A549 (cell line): Measurements from ENCODE around the gene KHNYN. TPM values are rescaled to one million over a fixed set of nuclear protein-coding genes. Genes with fewer than 3 reads are reported as not detected.

Experiments used
- ATAC-seq, 2 experiments: fragments of 200-7000 bp in 1 of 2; fragments of >200 bp in 1 of 2; cut with Nextera tagmentation in 1 of 2; cut with Tn5 transposase in 1 of 2; 3 replicates each; pipeline versions ENCODE4 v1.8.0 to v1.9.1; 2018 to 2020; ENCODE audit warnings: mild to moderate bottlenecking in 1 of 2, moderate library complexity in 1 of 2
- CTCF ChIA-PET: fragments of 300-600 bp; sonication (Branson Sonifier 250); formaldehyde crosslinking; extraction: SDS; loops from one replicate; lab custom pipeline; 2021; ENCODE audit warnings: antibody characterized with exemption, inconsistent platforms; lab: Yijun Ruan, JAX
- POLR2A ChIA-PET: fragments of 350-600 bp; formaldehyde crosslinking; extraction: SDS; loops from one replicate; lab custom pipeline; 2021; ENCODE audit warnings: antibody characterized with exemption, inconsistent platforms; lab: Yijun Ruan, JAX
- DNase-seq, 2 experiments: peaks; one replicate each; pipeline versions ENCODE4 v3.0.0 to v3.0.0-alpha.2; 2011 to 2016; ENCODE audit warnings: low read depth in 1 of 2, low spot score in 1 of 2
- FAIRE-seq: peaks from 2 replicates; lab custom pipeline; 2011; peaks lifted over from hg19 to GRCh38; lab: Jason Lieb, UNC
- H3K27ac ChIP-seq, 2 experiments: fragments of >200 bp; sonication (Bioruptor Twin); formaldehyde crosslinking; 3 replicates each; pipeline ENCODE4 v1.5.1; 2016 to 2017
- H3K4me1 ChIP-seq: fragments of >200 bp; sonication (Bioruptor Twin); formaldehyde crosslinking; 3 replicates; pipeline ENCODE4 v1.6.1; 2016
- H3K4me2 ChIP-seq: fragments of >200 bp; sonication (Bioruptor Twin); formaldehyde crosslinking; 3 replicates; pipeline ENCODE4 v1.6.1; 2016
- H3K4me3 ChIP-seq: fragments of >200 bp; sonication (Bioruptor Twin); formaldehyde crosslinking; 3 replicates; pipeline ENCODE4 v1.5.1; 2016
- H3K9me3 ChIP-seq: fragments of >200 bp; sonication (Bioruptor Twin); formaldehyde crosslinking; 3 replicates; pipeline ENCODE4 v1.6.1; 2016
- BHLHE40 ChIP-seq: IDR thresholded peaks from 2 replicates; pipeline ENCODE4 v1.6.1; 2012; ENCODE audit warnings: low read depth, low read length, inconsistent platforms
- CBX8 ChIP-seq: fragments of 200-600 bp; sonication (generic); IDR thresholded peaks from 2 replicates; pipeline ENCODE4 v1.6.1; 2016
- CHD2 ChIP-seq: fragments of 150-350 bp; IDR thresholded peaks from 2 replicates; pipeline ENCODE4 v1.6.1; 2014; ENCODE audit warnings: low read length; ENCODE audit not compliant: partially characterized antibody
- EHF ChIP-seq: fragments of 250-450 bp; sonication (Bioruptor Pico); IDR thresholded peaks from 2 replicates; pipeline ENCODE4 v1.5.0; 2020; ENCODE audit warnings: mild to moderate bottlenecking
- EHMT2 ChIP-seq: fragments of 200-600 bp; sonication (generic); IDR thresholded peaks from 2 replicates; pipeline ENCODE4 v1.6.1; 2016; ENCODE audit warnings: antibody characterized with exemption, low read depth, mild to moderate bottlenecking, moderate library complexity
- EP300 ChIP-seq, 2 experiments: fragments of >200 bp; sonication (Bioruptor Twin); formaldehyde crosslinking; IDR thresholded peaks; 2 replicates in 1 of 2; 3 replicates in 1 of 2; pipeline ENCODE4 v1.6.1; 2016 to 2017
- FOSB ChIP-seq: fragments of 250-450 bp; sonication (Bioruptor Pico); IDR thresholded peaks from 2 replicates; pipeline ENCODE4 v1.5.0; 2020; ENCODE audit warnings: mild to moderate bottlenecking, moderate library complexity
- FOSL2 ChIP-seq, 2 experiments: fragments of 450-650 bp in 1 of 2; fragments of >200 bp in 1 of 2; sonication (Bioruptor Twin) in 1 of 2; formaldehyde crosslinking; IDR thresholded peaks; 2 replicates each; pipeline versions ENCODE4 v1.5.0 to v1.6.1; 2016 to 2020; ENCODE audit warnings: mild to moderate bottlenecking in 1 of 2, moderate library complexity in 1 of 2
- HES2 ChIP-seq: fragments of >200 bp; sonication (Bioruptor Twin); formaldehyde crosslinking; IDR thresholded peaks from 2 replicates; pipeline ENCODE4 v1.6.1; 2016
- HMGXB4 ChIP-seq: fragments of 250-450 bp; sonication (Bioruptor Pico); IDR thresholded peaks from 2 replicates; pipeline ENCODE4 v1.5.0; 2021; ENCODE audit warnings: mild to moderate bottlenecking, moderate library complexity, borderline replicate concordance
- HOXA7 ChIP-seq: fragments of 250-450 bp; sonication (Bioruptor Pico); IDR thresholded peaks from 2 replicates; pipeline ENCODE4 v1.5.0; 2020; ENCODE audit warnings: mild to moderate bottlenecking, moderate library complexity
- HOXB5 ChIP-seq: fragments of 250-450 bp; sonication (Bioruptor Pico); IDR thresholded peaks from 2 replicates; pipeline ENCODE4 v1.5.0; 2020; ENCODE audit warnings: mild to moderate bottlenecking, moderate library complexity
- JUNB ChIP-seq: fragments of >200 bp; sonication (Bioruptor Twin); formaldehyde crosslinking; IDR thresholded peaks from 2 replicates; pipeline ENCODE4 v1.6.1; 2016
- KDM1A ChIP-seq: fragments of 200-600 bp; sonication (generic); IDR thresholded peaks from 2 replicates; pipeline ENCODE4 v1.6.1; 2016; ENCODE audit warnings: low read depth, mild to moderate bottlenecking
- POLR2A ChIP-seq: IDR thresholded peaks from 2 replicates; pipeline ENCODE4 v1.6.1; 2012; ENCODE audit warnings: mild to moderate bottlenecking, low read length
- RNF2 ChIP-seq: fragments of 200-600 bp; sonication (generic); IDR thresholded peaks from 2 replicates; pipeline ENCODE4 v1.6.1; 2016; ENCODE audit warnings: low read depth, mild to moderate bottlenecking, antibody characterized with exemption, moderate library complexity, borderline replicate concordance
- SMC3 ChIP-seq: fragments of >200 bp; sonication (Bioruptor Twin); formaldehyde crosslinking; IDR thresholded peaks from 3 replicates; pipeline ENCODE4 v1.6.1; 2018; ENCODE audit warnings: inconsistent platforms
- TFCP2L1 ChIP-seq: fragments of 250-450 bp; sonication (Bioruptor Pico); IDR thresholded peaks from 2 replicates; pipeline ENCODE4 v1.5.0; 2021; ENCODE audit warnings: mild to moderate bottlenecking
- ZC3H11A ChIP-seq: fragments of 450-650 bp; IDR thresholded peaks from 2 replicates; pipeline ENCODE4 v1.6.1; 2014; ENCODE audit warnings: antibody characterized with exemption, mild to moderate bottlenecking
- WGBS: methylation state at CpG from one replicate; pipeline ENCODE4 v1.1.6; 2017; ENCODE audit errors: missing lambda C conversion rate; 5-methylcytosine and 5-hydroxymethylcytosine counted together
- polyA plus RNA-seq, 4 experiments: library from polyadenylated mRNA; depleted of rRNA in 3 of 4; stranded (reverse); fragments of >200 nt; fragmentation: RNase III in 1 of 4; extraction: RNeasy Plus Mini Kit Qiagen cat#74134 plus additional on column Dnase treatment in 1 of 4; gene quantifications; 2 replicates in 3 of 4; 3 replicates in 1 of 4; pipeline ENCODE4 v1.2.3, GENCODE V29; 2011 to 2017
- TF ChIP-seq, protein P1 (sequence below): fragments of 450-650 bp; IDR thresholded peaks from 2 replicates; pipeline ENCODE4 v1.6.1; 2014; ENCODE audit warnings: antibody characterized with exemption
- TF ChIP-seq, protein P2 (sequence below): IDR thresholded peaks from 2 replicates; pipeline ENCODE4 v1.6.1; 2012
- TF ChIP-seq, protein P3 (sequence below): fragments of 150-350 bp; IDR thresholded peaks from 2 replicates; pipeline ENCODE4 v1.6.1; 2014; ENCODE audit warnings: low read depth, mild to moderate bottlenecking, low read length

Gene KHNYN
- polyA plus RNA-seq, 2 of the 4 experiments (the other 2 are of a cell fraction): 19.0 to 26.4 TPM

DNA sequence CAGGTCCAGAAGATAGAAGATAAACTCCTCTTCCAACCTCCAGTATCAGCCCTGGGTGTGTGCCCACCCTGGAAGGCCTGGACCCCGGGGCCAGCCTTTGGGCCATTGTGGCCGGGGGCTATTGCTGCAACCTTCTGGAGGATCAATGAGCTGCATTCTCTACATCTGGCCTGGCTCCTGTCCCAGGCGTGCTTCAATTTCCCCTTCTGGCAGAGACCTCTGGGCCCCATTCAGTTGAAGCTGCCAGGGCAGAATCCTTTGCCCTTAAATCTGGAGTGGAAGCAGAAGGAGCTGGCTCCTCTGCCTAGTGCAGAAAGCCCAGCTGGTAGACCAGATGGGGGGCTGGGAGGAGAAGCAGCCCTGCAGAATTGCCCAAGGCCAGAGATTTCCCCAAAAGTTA, 21.0 kb upstream of the KHNYN start:
- TF ChIP-seq ZC3H11A: no peak
- TF ChIP-seq POLR2A: no peak
- no peak for TF ChIP-seq TFCP2L1 (CRISPR knock-in tag)
- no peak for TF ChIP-seq CHD2
- TF ChIP-seq KDM1A: no peak
- TF ChIP-seq FOSB (CRISPR knock-in tag): no peak
- TF ChIP-seq BHLHE40: no peak
- no peak for TF ChIP-seq EHF (CRISPR knock-in tag)
- no peak for TF ChIP-seq CBX8
- no peak for TF ChIP-seq HES2
- no peak for TF ChIP-seq HOXB5 (CRISPR knock-in tag)
- TF ChIP-seq EHMT2: no peak
- TF ChIP-seq, protein P1, sequence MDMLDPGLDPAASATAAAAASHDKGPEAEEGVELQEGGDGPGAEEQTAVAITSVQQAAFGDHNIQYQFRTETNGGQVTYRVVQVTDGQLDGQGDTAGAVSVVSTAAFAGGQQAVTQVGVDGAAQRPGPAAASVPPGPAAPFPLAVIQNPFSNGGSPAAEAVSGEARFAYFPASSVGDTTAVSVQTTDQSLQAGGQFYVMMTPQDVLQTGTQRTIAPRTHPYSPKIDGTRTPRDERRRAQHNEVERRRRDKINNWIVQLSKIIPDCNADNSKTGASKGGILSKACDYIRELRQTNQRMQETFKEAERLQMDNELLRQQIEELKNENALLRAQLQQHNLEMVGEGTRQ: no peak
- no peaks in the 10 kb centered on the region for H3K4me1 ChIP-seq
- DNase-seq (no peak), FAIRE-seq (no peak), ATAC-seq (no peak)
- POLR2A ChIA-PET: interaction anchor here (1.1 to 1.6 kb wide), 2 partner anchors 21 to 43 kb away, joined by 3 to 8 read pairs; partner anchors contain the start of genes CBLN3 and KHNYN
- no peak overlapping the region for H3K4me3 ChIP-seq
- H3K9me3 ChIP-seq: no peaks in the 10 kb centered on the region
- WGBS: 50% methylated on average over 2 of the region's 3 CpGs
- H3K27ac ChIP-seq: no peak overlapping the region
- CTCF ChIA-PET: interaction anchor here (0.7 to 16.5 kb wide), 10 partner anchors 9 to 103 kb away, joined by 3 to 254 read pairs (median 4); partner anchors contain the start of genes ADCY4, CBLN3, KHNYN and RIPK3
- no peak overlapping the region for H3K4me2 ChIP-seq

DNA sequence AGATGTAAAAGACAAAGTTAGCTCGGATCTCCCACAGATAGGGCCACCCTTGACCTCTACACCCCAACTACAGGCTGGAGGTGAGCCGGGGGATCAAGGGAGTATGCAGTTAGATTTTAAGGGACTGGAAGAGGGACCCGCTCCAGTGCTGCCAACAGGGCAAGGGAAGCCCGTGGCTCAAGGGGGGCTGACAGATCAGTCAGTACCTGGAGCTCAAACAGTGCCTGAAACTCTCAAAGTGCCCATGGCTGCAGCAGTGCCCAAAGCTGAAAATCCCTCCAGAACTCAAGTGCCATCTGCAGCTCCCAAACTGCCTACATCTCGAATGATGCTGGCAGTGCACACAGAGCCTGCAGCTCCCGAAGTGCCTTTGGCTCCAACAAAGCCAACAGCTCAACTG, 20.6 kb upstream of the KHNYN start:
- DNase-seq: no peak
- no peaks in the 10 kb centered on the region for H3K9me3 ChIP-seq
- POLR2A ChIA-PET: interaction anchor here (1.1 to 1.6 kb wide), 2 partner anchors 21 to 43 kb away, joined by 3 to 8 read pairs; partner anchors contain the start of genes CBLN3 and KHNYN
- TF ChIP-seq SMC3 (no peak), JUNB (no peak), FOSL2 (IDR thresholded peaks at IDR 0.05) (no peak), FOSL2 (CRISPR knock-in tag; IDR thresholded peaks at IDR 0.05) (no peak), HMGXB4 (CRISPR knock-in tag) (no peak), RNF2 (no peak), HOXA7 (CRISPR knock-in tag) (no peak), POLR2A (no peak), EP300 (IDR thresholded peaks at IDR 0.05) (no peak)
- TF ChIP-seq, protein P2, sequence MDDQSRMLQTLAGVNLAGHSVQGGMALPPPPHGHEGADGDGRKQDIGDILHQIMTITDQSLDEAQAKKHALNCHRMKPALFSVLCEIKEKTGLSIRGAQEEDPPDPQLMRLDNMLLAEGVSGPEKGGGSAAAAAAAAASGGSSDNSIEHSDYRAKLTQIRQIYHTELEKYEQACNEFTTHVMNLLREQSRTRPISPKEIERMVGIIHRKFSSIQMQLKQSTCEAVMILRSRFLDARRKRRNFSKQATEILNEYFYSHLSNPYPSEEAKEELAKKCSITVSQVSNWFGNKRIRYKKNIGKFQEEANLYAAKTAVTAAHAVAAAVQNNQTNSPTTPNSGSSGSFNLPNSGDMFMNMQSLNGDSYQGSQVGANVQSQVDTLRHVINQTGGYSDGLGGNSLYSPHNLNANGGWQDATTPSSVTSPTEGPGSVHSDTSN: no peak
- TF ChIP-seq, protein P3, sequence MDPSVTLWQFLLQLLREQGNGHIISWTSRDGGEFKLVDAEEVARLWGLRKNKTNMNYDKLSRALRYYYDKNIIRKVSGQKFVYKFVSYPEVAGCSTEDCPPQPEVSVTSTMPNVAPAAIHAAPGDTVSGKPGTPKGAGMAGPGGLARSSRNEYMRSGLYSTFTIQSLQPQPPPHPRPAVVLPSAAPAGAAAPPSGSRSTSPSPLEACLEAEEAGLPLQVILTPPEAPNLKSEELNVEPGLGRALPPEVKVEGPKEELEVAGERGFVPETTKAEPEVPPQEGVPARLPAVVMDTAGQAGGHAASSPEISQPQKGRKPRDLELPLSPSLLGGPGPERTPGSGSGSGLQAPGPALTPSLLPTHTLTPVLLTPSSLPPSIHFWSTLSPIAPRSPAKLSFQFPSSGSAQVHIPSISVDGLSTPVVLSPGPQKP: no peak
- WGBS: 37% methylated on average over 6 of the region's 6 CpGs
- no peak overlapping the region for H3K27ac ChIP-seq
- H3K4me2 ChIP-seq: no peak overlapping the region
- no peaks in the 10 kb centered on the region for H3K4me1 ChIP-seq
- H3K4me3 ChIP-seq: no peak overlapping the region
- no peak for ATAC-seq
- CTCF ChIA-PET: interaction anchor here (0.7 to 16.5 kb wide), 11 partner anchors 9 to 103 kb away, joined by 3 to 254 read pairs (median 3); partner anchors contain the start of genes ADCY4, CBLN3, KHNYN and RIPK3
- no peak for FAIRE-seq
